Thymus (tissue), 11 donors: ENCODE measurements around the gene ASPG. TPM values are rescaled to one million over a fixed set of nuclear protein-coding genes. Genes with fewer than 3 reads are reported as not detected.

Experiments
- DNase-seq, 9 donors: peaks; one replicate each; pipeline ENCODE4 v3.0.0-alpha.2; 2013; ENCODE audit warnings: low spot score in 9 of 9, low read depth in 6 of 9, missing footprints in 1 of 9
- H3K27ac ChIP-seq, 2 donors: one replicate each; pipeline ENCODE4 v1.5.1; 2013; ENCODE audit warnings: control low read depth in 1 of 2, low read depth in 1 of 2, low read length in 1 of 2, mild to moderate bottlenecking in 1 of 2, moderate library complexity in 1 of 2
- H3K27me3 ChIP-seq, 2 donors: one replicate each; pipeline ENCODE4 v1.5.1; 2013; ENCODE audit warnings: low read length in 1 of 2; ENCODE audit not compliant: control insufficient read depth in 2 of 2, insufficient read depth in 1 of 2
- H3K36me3 ChIP-seq, 2 donors: one replicate each; pipeline ENCODE4 v1.5.1; 2013; ENCODE audit warnings: low read length in 1 of 2, mild to moderate bottlenecking in 1 of 2, moderate library complexity in 1 of 2; ENCODE audit not compliant: control insufficient read depth in 2 of 2, insufficient read depth in 2 of 2
- H3K4me1 ChIP-seq, 2 donors: one replicate each; pipeline ENCODE4 v1.5.1; 2013; ENCODE audit warnings: low read length in 2 of 2; ENCODE audit not compliant: control insufficient read depth in 2 of 2, insufficient read depth in 2 of 2
- H3K4me3 ChIP-seq, 2 donors: one replicate each; pipeline ENCODE4 v1.5.1; 2013; ENCODE audit warnings: low read length in 2 of 2, control low read depth in 1 of 2, mild to moderate bottlenecking in 1 of 2
- H3K9me3 ChIP-seq, 2 donors: one replicate each; pipeline ENCODE4 v1.5.1; 2013; ENCODE audit warnings: low read length in 1 of 2, mild to moderate bottlenecking in 1 of 2; ENCODE audit not compliant: control insufficient read depth in 2 of 2, insufficient read depth in 1 of 2
- WGBS: extraction: QIAGEN DNeasy Blood & Tissue Kit; methylation state at CpG from one replicate; pipeline ENCODE4 v1.1.7; 2013; 5-methylcytosine and 5-hydroxymethylcytosine counted together
- polyA plus RNA-seq: library from polyadenylated mRNA; stranded (reverse); fragments of 200-250 nt; gene quantifications from one replicate; pipeline ENCODE4 v1.2.3, GENCODE V29; 2013
- total RNA-seq: library from RNA; stranded (reverse); fragments of 120-200 nt; gene quantifications from one replicate; pipeline ENCODE4 v1.2.4, GENCODE V29; 2013
- donor health status: healthy.

Gene ASPG
- total and polyA plus RNA-seq, 2 donors = 0.24 to 5.5 TPM

DNA sequence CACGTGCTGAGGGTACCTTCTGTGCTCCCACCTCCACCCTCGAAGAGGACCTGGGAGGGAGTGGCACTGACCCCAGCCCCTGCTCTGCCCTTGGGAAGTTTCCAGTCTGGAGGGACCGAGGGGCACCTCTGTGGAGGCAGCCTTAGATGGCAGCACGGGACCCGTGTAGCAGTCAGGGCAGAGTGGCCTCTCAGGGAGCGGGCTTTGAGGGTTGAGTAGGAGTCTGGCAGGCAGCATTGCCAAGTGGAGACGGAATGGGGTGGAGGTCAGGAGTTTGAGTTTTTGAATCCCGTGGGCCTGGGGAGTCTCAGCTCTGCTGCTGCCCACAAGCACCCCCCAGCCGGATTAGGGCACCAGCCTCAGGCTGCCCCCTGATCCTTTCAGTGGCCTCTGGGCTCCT is 74.5 kb downstream of the ASPG start:
- Histone ChIP-seq H3K4me1 (no peaks in the 10 kb centered on the region), H3K36me3 (no peaks in the 10 kb centered on the region), H3K27me3 (no peaks in the 10 kb centered on the region), H3K4me3 (no peak overlapping the region), H3K9me3 (peaks cover 0 to 1% of the 10 kb centered on the region in 2 donors), H3K27ac (no peak overlapping the region)
- WGBS = 88% methylated on average over 9 of the region's 9 CpGs
- DNase-seq = no peak

DNA sequence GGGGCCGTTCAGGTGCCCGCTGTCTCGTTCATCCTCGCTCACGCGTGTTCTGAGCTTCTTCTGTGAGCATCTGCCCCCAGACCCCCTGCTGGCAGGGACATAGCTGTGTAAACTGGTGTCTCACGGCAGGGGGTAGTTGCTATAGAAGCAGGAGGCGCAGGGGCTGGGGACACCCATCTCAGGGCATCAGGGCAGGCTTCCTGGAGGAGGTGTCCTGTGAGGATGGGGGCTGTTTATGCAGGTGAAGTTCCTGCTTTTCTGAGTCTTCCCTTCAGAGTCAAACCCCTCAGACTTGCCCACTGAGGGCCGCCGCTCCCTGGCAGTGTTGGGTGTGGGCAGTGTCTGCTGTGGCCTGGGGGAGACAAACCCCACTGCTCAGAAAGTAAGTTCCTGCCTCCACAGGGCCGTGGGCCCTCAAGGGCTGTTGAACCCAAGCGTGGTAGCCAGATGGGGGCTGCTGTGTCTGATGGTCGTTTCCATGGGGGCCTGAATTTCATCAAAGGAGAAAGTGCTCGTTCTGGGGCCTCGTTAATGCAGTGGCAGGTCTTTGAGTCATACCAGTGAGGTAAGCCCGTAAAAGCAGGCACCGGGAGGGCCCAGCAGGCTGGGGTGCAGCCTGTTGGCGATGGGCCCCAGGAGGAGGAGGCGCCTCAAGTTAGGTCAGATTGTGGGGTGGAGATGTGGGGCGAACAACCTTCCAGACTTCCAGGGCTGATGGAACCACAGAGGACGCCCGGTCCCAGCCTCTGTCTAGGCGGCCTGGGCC is 76.3 kb downstream of the ASPG start:
- Histone ChIP-seq H3K36me3 (no peaks in the 10 kb centered on the region), H3K27me3 (no peaks in the 10 kb centered on the region), H3K4me3 (no peak overlapping the region), H3K27ac (no peak overlapping the region), H3K4me1 (no peaks in the 10 kb centered on the region), H3K9me3 (peaks cover 0 to 1% of the 10 kb centered on the region in 2 donors)
- DNase-seq = no peak
- 95% methylated on average over 23 of the region's 23 CpGs for WGBS

DNA sequence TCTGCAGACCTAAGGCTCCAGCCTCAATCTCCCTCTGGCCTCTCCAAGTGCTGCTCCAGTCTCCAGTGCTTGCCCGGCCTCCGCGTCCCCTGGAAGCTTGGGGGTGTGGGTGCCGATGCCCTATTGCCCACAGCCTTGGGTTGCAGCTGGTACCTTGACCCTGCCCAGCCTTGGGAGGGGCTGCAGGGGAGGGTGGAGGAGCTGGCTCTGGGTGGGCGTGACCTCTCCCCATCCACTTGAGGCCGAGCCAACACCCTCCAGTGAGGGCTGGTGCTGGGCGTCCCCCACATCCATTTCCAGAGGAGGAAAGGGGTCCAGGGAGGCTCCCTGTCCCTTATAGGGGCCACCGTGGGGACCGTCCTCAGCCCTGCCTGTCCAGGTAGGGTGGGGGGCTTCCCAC is 77.0 kb downstream of the ASPG start:
- no peaks in the 10 kb centered on the region for H3K27me3 ChIP-seq
- no peak overlapping the region for H3K27ac ChIP-seq
- H3K9me3 ChIP-seq = peaks cover 0 to 1% of the 10 kb centered on the region in 2 donors
- H3K4me1 ChIP-seq = no peaks in the 10 kb centered on the region
- H3K36me3 ChIP-seq = no peaks in the 10 kb centered on the region
- H3K4me3 ChIP-seq = no peak overlapping the region
- WGBS = 94% methylated on average over 9 of the region's 9 CpGs
- DNase-seq = no peak

DNA sequence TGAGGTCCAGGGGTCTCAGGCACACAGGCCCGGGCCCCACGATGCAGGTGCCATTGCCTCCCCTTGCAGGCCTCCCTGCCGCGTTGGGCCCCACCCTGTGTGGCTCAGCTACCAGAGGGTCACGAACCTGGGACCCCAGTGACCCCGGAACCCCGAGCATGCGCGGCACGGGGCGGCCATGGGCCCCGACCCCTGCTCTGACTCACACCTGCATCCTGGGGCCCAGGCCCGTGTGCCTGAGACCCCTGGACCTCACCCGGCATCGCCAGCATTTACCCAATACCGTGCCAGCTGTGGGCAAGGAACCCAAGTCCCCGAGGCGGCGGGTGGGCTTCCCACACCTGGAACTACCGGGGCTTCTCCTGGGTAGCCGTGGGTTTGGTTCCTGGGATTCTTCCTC is 78.0 kb downstream of the ASPG start:
- no peak for DNase-seq
- WGBS = 86% methylated on average over 21 of the region's 21 CpGs

DNA sequence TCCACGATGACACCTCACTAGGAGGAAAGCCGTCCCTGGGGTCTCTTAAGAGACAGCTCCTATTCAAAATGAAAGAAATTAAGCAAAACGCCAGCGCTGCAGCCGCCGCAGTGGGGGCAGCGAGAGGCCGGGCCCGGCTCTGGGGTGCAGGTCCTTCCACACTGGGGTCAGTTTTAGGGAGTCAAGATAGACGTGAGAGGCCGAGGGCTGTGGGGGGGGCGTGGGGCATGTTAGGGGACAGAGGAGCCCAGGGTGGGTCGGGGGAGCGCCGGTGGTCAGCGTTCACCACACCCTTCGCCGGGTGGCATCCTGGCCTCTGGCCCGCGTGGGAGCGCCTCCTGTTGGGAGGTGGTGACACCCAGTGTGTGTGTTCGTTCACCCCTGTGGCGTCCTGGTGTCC is 78.5 kb downstream of the ASPG start:
- DNase-seq = no peak
- no peak overlapping the region for H3K4me3 ChIP-seq
- H3K27me3 ChIP-seq = no peaks in the 10 kb centered on the region
- H3K27ac ChIP-seq = no peak overlapping the region
- no peaks in the 10 kb centered on the region for H3K4me1 ChIP-seq
- H3K9me3 ChIP-seq = peaks cover 0 to 1% of the 10 kb centered on the region in 2 donors
- no peaks in the 10 kb centered on the region for H3K36me3 ChIP-seq
- WGBS = 86% methylated on average over 23 of the region's 23 CpGs

More for the DNA sequence above, 78.0 kb downstream of the ASPG start:
- H3K4me1 ChIP-seq = no peaks in the 10 kb centered on the region
- no peaks in the 10 kb centered on the region for H3K27me3 ChIP-seq
- H3K27ac ChIP-seq = no peak overlapping the region
- H3K36me3 ChIP-seq = no peaks in the 10 kb centered on the region
- no peak overlapping the region for H3K4me3 ChIP-seq
- peaks cover 0 to 1% of the 10 kb centered on the region in 2 donors for H3K9me3 ChIP-seq

DNA sequence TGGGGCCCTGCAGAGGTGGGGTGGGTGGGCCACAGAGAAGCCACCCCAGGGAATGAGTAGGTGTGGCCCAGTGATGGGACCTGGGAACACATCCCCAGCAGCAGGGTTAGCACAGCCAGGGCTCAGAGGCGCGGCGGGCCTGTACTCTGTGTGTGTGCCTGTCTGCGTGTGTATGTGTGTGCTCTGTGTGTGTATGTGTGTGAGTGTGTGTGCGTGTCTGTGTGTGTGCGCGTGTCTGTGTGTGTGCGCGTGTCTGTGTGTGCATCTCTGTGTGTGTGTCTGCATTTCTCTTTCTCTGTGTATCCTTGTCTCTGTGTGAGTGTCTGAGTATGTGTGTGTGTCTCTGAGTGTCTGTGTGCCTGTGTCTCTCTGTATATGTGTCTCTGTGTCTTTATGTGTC is 79.0 kb downstream of the ASPG start:
- H3K27me3 ChIP-seq = no peaks in the 10 kb centered on the region
- no peaks in the 10 kb centered on the region for H3K36me3 ChIP-seq
- H3K27ac ChIP-seq = no peak overlapping the region
- 83% methylated on average over 9 of the region's 9 CpGs for WGBS
- H3K9me3 ChIP-seq = peaks cover 0 to 1% of the 10 kb centered on the region in 2 donors
- DNase-seq = no peak
- no peak overlapping the region for H3K4me3 ChIP-seq
- H3K4me1 ChIP-seq = no peaks in the 10 kb centered on the region

Other genes with a start within 250 kb of the ASPG start
- gene PPP1R13B, start 238.1 kb upstream of the ASPG start, total RNA-seq = 3.5 TPM
- 7.4 TPM for gene PPP1R13B, start 238.1 kb upstream of the ASPG start, polyA plus RNA-seq
- 0.76 TPM for gene TDRD9, start 157.2 kb upstream of the ASPG start, total RNA-seq
- gene TDRD9, start 157.2 kb upstream of the ASPG start, polyA plus RNA-seq = 3.8 TPM
- gene RD3L, start 143.2 kb upstream of the ASPG start, total RNA-seq = not detected
- gene RD3L, start 143.2 kb upstream of the ASPG start, polyA plus RNA-seq = not detected
- 1.7 TPM for gene KIF26A, start 52.9 kb downstream of the ASPG start, total RNA-seq
- gene KIF26A, start 52.9 kb downstream of the ASPG start, polyA plus RNA-seq = 1.7 TPM